HG03025 (cell line): Measurements from ENCODE around the gene CTNNA2.

ENCODE experiments used
- ATAC-seq: cut with Tn5 transposase; IDR thresholded peaks from one replicate; pipeline ENCODE4 v1.9.1; 2021; ENCODE audit warnings: mild to moderate bottlenecking, moderate library complexity; ENCODE audit not compliant: unreplicated experiment, low FRiP score

CTNNA2 gene

DNA sequence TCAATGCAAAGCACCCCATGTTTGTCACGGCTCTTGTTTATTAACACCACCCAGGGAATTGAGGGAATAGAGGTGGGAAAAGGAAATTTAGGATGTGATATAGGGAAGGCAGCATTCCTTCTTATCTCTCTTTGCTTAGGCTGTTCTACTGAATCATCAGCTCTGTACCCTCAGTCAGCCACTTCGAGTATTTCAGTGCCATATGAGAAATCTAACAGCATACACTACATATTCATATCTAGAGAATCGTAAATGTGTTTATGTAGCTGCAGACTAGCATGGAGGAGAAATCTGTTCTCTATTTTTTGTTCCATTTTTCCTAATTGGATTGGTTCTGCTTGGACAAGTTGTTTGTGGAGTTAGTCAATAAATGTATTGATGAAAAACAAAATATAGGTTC, 187.8 kb downstream of the CTNNA2 start:
- ATAC-seq = no peak

DNA sequence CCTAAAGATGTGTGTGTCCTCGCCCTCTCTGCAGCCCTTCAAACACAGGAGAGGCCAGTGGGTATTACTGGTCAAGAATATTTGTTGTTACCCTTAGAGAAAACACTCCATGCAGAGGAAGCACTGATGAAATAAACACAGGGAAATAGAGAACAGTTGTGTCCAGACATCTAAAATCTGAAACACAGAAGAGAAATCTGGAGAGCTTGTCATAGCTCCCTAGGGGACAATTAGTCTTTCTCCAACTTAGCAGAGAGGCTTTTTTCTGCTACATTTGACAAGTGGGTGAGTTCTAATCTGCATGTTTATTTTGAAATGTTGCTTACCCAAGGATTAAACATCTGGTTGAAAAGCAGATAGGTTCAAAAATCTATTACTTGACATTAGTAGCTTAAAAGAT, 190.1 kb downstream of the CTNNA2 start:
- no peak for ATAC-seq

GRCh38 chr2:79711098-79711497, 198.2 kb downstream of the CTNNA2 start:
- no peak for ATAC-seq

- ATAC-seq = no peak
Observed at GRCh38 chr2:79713131-79713785, 200.4 kb downstream of the CTNNA2 start.

- no peak for ATAC-seq
Observed at GRCh38 chr2:79714283-79714682, 201.4 kb downstream of the CTNNA2 start.

DNA sequence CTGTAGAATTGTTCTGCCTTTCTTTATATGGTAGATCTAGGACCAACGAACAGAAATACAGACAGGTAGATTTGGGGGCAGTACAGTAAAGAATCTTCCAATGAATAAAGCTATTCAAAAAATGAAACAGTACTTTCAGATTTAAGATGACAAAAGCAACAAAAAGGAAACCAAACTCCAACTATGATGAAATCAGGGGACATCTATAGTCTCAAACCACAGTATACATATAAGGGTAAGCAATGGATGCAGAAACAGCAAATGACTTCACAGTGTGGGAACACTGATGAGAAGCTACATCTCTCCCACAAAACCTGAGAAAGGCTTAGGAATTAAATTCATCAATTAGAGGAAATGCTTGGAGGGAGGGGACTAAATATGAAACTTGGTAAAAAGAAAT, 202.5 kb downstream of the CTNNA2 start:
- ATAC-seq = no peak

DNA sequence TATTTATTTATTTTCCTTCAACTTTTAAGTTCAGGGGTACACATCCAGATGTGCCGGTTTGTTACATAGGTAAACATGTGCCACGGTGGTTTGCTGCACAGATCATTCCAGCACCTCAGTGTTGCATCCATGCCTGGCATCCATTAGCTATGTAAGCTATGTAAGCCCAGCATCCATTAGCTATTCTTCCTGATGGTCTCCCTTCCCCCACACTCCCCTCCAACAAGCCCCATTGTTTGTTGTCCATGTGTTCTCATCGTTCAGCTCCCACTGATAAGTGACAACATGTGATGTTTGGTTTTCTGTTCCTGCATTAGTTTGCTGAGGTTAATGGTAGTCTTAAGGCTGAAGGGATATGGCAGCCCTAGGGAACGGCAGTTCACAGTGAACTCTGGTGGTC, 203.4 kb downstream of the CTNNA2 start:
- no peak for ATAC-seq

- ATAC-seq = no peak
Observed at GRCh38 chr2:79717364-79718007, 204.6 kb downstream of the CTNNA2 start.

DNA sequence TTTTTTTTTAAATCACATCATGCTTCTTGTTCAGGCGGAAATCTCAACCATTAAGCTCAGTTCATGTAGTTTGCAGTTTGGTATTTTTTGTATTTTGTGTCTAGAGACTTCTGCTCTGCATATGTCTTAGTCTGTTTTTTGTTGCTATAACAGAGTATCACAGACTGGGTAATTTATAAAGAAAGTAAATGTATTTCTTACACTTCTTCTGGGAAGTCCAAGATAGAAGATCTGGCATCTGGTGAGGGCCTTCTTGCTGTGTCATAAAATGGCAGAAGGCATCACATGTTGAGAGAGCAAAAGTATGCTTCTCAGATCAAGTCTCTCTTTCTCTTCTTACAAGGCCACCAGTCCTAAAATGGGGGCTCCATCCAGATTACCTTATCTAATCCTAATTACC, 208.2 kb downstream of the CTNNA2 start:
- ATAC-seq = no peak

DNA sequence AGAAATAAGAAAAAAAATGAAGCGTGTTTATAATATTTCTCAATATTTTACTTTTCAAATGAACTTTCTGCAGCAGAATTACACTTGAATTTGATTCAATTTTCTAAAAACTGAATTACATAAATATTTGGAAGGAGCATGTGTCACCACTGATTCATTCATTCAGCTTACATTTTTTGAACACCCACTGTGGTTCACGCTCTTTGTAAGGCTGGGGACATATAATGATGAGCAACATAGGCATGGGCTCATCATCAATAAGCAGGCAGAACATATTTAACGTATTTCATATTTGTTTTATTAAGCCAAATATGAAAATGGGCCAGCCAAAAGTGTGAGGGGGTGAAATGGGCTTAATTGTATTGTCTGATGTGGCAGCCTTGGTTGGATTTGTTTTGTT, 209.1 kb downstream of the CTNNA2 start:
- no peak for ATAC-seq

GRCh38 chr2:79723830-79724229, 211.0 kb downstream of the CTNNA2 start:
- no peak for ATAC-seq

GRCh38 chr2:79729532-79729931, 216.7 kb downstream of the CTNNA2 start:
- no peak for ATAC-seq

DNA sequence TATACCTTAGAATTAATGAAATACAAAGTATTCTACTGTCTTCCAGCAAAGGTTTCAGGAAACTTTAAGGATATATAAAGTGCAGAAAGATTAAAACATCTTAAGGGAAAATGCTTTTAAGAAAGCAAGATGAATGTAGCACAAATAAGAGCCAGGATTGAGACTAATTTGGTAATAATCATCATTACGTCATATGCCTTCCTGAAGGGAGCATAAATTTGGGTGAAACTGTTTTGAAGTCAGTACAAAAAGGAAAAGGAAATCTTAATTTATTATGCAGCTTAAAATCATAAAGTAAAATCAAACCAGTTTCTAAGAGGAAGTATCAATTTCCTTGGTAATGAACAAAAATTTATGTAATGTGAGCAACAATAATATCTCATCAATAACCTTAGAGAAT, 221.7 kb downstream of the CTNNA2 start:
- no peak for ATAC-seq

- no peak for ATAC-seq
Observed at GRCh38 chr2:79740879-79741443, 228.1 kb downstream of the CTNNA2 start.

GRCh38 chr2:79750321-79750720, 237.5 kb downstream of the CTNNA2 start:
- no peak for ATAC-seq

DNA sequence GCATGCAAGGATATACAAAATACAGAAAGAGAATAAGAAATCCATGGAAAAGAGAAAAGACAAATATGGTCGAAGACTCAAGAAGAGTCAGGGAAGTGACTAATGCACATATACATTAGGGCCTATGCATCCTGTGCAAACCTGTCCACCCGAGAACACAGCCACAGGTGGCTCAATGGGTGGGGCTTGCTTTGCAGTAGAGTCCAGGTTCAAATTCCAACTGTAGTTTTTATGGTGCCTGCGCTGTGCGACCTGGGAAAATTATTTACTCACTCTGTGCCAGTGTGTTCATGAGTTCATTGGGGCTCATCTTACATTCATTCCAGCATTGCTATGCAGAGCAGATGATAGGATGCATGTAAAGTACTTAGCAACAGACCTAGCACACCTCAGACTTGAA, 244.7 kb downstream of the CTNNA2 start:
- ATAC-seq = no peak

DNA sequence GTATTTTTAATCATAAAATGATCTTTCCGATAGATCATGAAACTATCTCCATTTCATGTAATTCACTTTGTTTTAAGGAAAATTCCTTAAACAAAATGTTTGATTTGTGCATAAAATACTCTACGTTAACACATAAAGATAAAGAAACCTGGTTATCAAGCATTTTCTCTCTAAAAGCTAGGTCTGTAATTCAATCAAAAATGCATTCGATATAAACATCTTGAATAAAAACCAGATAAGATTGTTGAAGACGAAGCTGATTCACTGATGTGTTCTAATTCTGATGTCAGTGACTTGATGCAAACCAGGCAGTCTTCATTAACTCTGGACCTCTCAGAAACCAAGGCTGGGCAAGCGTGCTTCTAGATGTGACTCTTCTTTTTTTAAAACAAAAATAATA, 245.2 kb downstream of the CTNNA2 start:
- no peak for ATAC-seq

DNA sequence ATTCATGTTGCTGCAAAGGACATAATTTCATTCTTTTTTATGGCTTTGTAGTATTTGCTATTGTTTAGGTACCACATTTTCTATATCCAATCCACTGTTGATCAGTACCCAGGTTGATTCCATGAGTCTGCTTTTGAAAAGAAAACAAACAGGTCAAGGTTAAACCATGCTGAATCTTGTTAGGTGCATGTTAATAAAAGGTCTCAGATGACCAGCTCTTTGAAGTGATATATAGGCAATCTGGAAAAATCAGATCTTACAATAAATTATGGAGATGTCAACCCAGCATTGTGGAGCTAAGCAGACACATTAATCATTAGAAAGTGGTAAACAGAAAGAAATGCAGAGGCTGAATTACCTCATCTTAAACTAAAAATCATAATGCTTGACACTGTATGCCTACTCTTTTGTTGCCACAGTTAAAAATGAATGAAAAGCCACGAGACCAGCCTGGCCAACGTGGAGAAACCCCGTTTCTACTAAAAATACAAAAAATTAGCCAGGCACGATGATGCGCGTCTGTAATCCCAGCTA, 246.0 kb downstream of the CTNNA2 start:
- no peak for ATAC-seq

DNA sequence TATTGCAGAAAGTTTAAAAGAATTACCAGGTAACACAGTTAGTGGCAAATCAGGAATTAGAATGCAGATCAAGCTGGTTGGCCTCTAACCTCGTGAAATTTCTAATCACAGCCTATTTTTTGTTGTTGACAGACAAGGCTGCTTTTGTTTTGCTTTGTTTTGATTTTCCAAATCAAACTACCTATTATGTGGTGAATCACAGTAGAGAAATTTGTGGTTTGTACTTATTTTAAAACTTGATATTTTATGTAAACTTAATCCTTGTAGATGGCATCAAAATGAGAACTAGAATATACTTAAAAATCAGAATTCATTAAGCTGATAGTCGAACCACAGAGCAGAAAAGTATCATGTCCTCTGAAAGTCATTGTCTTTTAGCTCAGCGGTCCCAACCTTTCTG, 258.1 kb downstream of the CTNNA2 start:
- ATAC-seq = no peak

DNA sequence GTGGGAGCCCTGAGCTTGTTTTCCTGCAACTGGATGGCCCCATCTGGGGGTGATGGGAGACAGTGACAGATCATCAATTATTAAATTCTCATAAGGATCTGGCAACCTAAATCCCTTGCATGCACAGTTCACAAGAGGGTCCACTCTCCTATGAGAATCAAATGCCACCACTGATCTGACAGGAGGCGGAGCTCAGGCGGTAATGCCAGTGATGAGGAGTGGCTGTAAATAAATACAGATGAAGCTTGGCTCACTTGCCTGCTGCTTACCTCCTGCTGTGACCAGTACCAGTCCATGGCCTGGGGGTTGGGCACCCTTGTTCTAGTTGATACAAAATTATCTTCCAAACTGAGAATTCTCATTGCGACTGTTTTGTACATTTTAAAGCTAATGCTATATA, 258.6 kb downstream of the CTNNA2 start:
- ATAC-seq = no peak

DNA sequence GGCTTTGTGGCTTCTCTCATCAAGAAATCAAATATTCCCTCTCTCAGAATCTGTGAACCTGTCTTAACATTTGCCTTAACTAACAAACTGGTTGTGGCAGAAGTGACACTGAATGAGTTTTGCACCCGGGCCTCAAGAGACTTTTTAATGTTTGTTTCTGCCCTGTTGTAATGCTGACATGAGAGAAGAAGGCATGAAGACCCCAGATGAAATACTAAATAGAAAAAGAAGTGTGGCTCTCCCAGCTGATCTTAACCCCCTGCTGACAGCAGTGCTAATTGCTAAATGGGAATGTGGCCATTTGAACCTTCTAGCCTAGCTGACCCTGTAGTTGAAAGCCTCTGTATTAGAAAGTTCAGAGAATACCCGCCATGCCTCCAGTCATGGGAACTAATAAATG, 261.2 kb downstream of the CTNNA2 start:
- no peak for ATAC-seq

GRCh38 chr2:79776461-79776860, 263.6 kb downstream of the CTNNA2 start:
- no peak for ATAC-seq
